PFSK-1 (cell line): ENCODE measurements around the gene TMEM203.

Source experiments
- POLR2AphosphoS5 ChIP-seq: IDR thresholded peaks from 2 replicates; pipeline ENCODE4 v1.6.1; 2012; ENCODE audit warnings: low read depth, mild to moderate bottlenecking, control low read depth, low read length, moderate library complexity
- TF ChIP-seq, protein P1 (sequence below), 2 experiments: IDR thresholded peaks; 2 replicates each; pipeline versions ENCODE4 v1.6.1 to v1.8.0; 2011 to 2012; ENCODE audit warnings: low read depth in 2 of 2, low read length in 2 of 2, control low read depth in 1 of 2, inconsistent platforms in 1 of 2, mild to moderate bottlenecking in 1 of 2, moderate library complexity in 1 of 2; ENCODE audit not compliant: insufficient read depth in 1 of 2

DNA sequence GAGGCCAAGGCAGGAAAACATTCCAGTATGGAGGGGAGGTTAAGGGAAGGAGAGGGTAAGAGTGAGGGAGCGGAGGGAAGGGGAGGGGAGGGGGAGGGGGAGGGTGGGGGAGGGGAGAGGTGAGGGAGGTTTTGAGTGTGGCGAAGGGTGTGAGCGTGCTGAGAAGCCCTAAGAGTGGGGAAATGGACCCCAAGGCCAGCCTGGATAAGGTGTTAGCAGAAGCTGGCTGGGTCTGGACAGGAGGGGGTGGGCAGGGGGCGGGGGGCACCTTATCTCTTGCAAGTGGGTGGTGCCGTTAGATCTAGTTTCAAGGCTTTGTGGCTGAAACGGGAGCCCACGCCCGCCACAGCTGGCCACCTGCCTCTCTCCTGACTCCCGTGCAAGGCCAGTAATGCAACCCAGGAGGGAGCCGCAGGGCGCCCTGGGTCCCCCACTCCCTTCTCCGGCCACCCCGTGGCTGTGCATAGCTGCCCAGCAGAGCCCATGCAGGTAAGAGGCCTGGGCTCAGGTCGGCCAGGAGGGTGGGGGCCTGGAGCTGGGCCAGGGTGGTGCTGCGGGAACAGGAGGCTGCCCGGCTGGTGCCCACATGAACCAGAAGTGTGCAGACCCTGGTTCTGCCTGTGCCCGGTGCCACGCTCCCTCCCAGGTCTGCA is 22.5 kb upstream of the TMEM203 start:
- TF ChIP-seq, protein P1, sequence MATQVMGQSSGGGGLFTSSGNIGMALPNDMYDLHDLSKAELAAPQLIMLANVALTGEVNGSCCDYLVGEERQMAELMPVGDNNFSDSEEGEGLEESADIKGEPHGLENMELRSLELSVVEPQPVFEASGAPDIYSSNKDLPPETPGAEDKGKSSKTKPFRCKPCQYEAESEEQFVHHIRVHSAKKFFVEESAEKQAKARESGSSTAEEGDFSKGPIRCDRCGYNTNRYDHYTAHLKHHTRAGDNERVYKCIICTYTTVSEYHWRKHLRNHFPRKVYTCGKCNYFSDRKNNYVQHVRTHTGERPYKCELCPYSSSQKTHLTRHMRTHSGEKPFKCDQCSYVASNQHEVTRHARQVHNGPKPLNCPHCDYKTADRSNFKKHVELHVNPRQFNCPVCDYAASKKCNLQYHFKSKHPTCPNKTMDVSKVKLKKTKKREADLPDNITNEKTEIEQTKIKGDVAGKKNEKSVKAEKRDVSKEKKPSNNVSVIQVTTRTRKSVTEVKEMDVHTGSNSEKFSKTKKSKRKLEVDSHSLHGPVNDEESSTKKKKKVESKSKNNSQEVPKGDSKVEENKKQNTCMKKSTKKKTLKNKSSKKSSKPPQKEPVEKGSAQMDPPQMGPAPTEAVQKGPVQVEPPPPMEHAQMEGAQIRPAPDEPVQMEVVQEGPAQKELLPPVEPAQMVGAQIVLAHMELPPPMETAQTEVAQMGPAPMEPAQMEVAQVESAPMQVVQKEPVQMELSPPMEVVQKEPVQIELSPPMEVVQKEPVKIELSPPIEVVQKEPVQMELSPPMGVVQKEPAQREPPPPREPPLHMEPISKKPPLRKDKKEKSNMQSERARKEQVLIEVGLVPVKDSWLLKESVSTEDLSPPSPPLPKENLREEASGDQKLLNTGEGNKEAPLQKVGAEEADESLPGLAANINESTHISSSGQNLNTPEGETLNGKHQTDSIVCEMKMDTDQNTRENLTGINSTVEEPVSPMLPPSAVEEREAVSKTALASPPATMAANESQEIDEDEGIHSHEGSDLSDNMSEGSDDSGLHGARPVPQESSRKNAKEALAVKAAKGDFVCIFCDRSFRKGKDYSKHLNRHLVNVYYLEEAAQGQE (IDR thresholded peaks at IDR 0.05; ENCODE audit: insufficient read depth in 1 of 2, low read depth in 2 of 2, low read length in 2 of 2), result no peak
- no peak for TF ChIP-seq POLR2AphosphoS5
